SK-N-SH treated with all-trans-retinoic acid at 6 μM for 48 hours (cell line): ENCODE data around the gene MRPL16.
A peak's percentile ranks its signal among the peaks of the same experiment; 100 is the strongest.
"Not testable (repeated sequence)": the region's sequence is repeated elsewhere in the genome, so short reads cannot be mapped to it uniquely, and the experiment has no call there.

Source experiments
- ATAC-seq: fragments of 200-7000 bp; cut with Tn5 transposase; 3 replicates; pipeline ENCODE4 v1.9.1; 2020; ENCODE audit warnings: mild to moderate bottlenecking, moderate library complexity
- ARNTL ChIP-seq: fragments of 450-650 bp; formaldehyde crosslinking; IDR thresholded peaks from 2 replicates; pipeline ENCODE4 v1.5.0; 2020; ENCODE audit warnings: low read depth, mild to moderate bottlenecking, moderate library complexity, borderline replicate concordance
- BACH2 ChIP-seq: fragments of 250-450 bp; sonication (Bioruptor Pico); IDR thresholded peaks from 2 replicates; pipeline ENCODE4 v1.9.0; 2021; ENCODE audit warnings: mild to moderate bottlenecking, borderline replicate concordance
- CSDC2 ChIP-seq: fragments of 250-450 bp; sonication (Bioruptor Pico); IDR thresholded peaks from 2 replicates; pipeline ENCODE4 v1.5.0; 2020; ENCODE audit warnings: mild to moderate bottlenecking, moderate library complexity
- GLIS3 ChIP-seq: fragments of 250-450 bp; sonication (Bioruptor Pico); IDR thresholded peaks from 2 replicates; pipeline ENCODE4 v1.5.0; 2020; ENCODE audit warnings: mild to moderate bottlenecking, moderate library complexity
- OSR1 ChIP-seq: fragments of 250-450 bp; sonication (Bioruptor Pico); IDR thresholded peaks from 2 replicates; pipeline ENCODE4 v1.8.0; 2022; ENCODE audit warnings: moderate library complexity, mild to moderate bottlenecking, inconsistent platforms
- PPARA ChIP-seq: fragments of 250-450 bp; sonication (Bioruptor Pico); IDR thresholded peaks from 2 replicates; pipeline ENCODE4 v1.5.0; 2020; ENCODE audit warnings: mild to moderate bottlenecking, borderline replicate concordance
- RARB ChIP-seq: fragments of 250-450 bp; sonication (Bioruptor Pico); IDR thresholded peaks from 2 replicates; pipeline ENCODE4 v1.8.0; 2021; ENCODE audit warnings: mild to moderate bottlenecking, moderate library complexity
- SNAI2 ChIP-seq: fragments of 250-450 bp; sonication (Bioruptor Pico); IDR thresholded peaks from 2 replicates; pipeline ENCODE4 v1.5.0; 2020; ENCODE audit warnings: mild to moderate bottlenecking, moderate library complexity
- TCF4 ChIP-seq: fragments of 250-450 bp; sonication (Bioruptor Pico); IDR thresholded peaks from 2 replicates; pipeline ENCODE4 v1.8.0; 2021; ENCODE audit warnings: mild to moderate bottlenecking, moderate library complexity, borderline replicate concordance
- TOX ChIP-seq: fragments of 250-450 bp; sonication (Bioruptor Pico); IDR thresholded peaks from 2 replicates; pipeline ENCODE4 v1.8.0; 2021; ENCODE audit warnings: mild to moderate bottlenecking, moderate library complexity, borderline replicate concordance
- ZC3H10 ChIP-seq: fragments of 250-450 bp; sonication (Bioruptor Pico); IDR thresholded peaks from 2 replicates; pipeline ENCODE4 v1.5.1; 2021; ENCODE audit warnings: mild to moderate bottlenecking, moderate library complexity
- ZFP3 ChIP-seq: fragments of 250-450 bp; sonication (Bioruptor Pico); IDR thresholded peaks from 2 replicates; pipeline ENCODE4 v1.5.0; 2020; ENCODE audit warnings: mild to moderate bottlenecking, moderate library complexity
- ZFP30 ChIP-seq: fragments of 450-650 bp; formaldehyde crosslinking; IDR thresholded peaks from 2 replicates; pipeline ENCODE4 v1.5.0; 2022; ENCODE audit warnings: mild to moderate bottlenecking, moderate library complexity
- ZNF70 ChIP-seq: fragments of 450-650 bp; formaldehyde crosslinking; IDR thresholded peaks from 2 replicates; pipeline ENCODE4 v1.5.0; 2020; ENCODE audit warnings: mild to moderate bottlenecking, moderate library complexity
- ZNF8 ChIP-seq: fragments of 450-650 bp; formaldehyde crosslinking; IDR thresholded peaks from 2 replicates; pipeline ENCODE4 v1.5.0; 2020; ENCODE audit warnings: mild to moderate bottlenecking, moderate library complexity
- TF ChIP-seq, protein P1 (sequence below): fragments of 250-450 bp; sonication (Bioruptor Pico); IDR thresholded peaks from 2 replicates; pipeline ENCODE4 v1.5.0; 2020; ENCODE audit warnings: mild to moderate bottlenecking, moderate library complexity
- TF ChIP-seq, protein P2 (sequence below): fragments of 250-450 bp; sonication (Bioruptor Pico); IDR thresholded peaks from 2 replicates; pipeline ENCODE4 v1.8.0; 2020; ENCODE audit warnings: mild to moderate bottlenecking, moderate library complexity, borderline replicate concordance
- TF ChIP-seq, protein P3 (sequence below): fragments of 250-450 bp; sonication (Bioruptor Pico); IDR thresholded peaks from 2 replicates; pipeline ENCODE4 v1.5.1; 2021; ENCODE audit warnings: mild to moderate bottlenecking, moderate library complexity
- TF ChIP-seq, protein P4 (sequence below): fragments of 250-450 bp; sonication (Bioruptor Pico); IDR thresholded peaks from 2 replicates; pipeline ENCODE4 v1.8.0; 2021; ENCODE audit warnings: low read depth, mild to moderate bottlenecking, moderate library complexity, borderline replicate concordance
- TF ChIP-seq, protein P5 (sequence below): fragments of 250-450 bp; sonication (Bioruptor Pico); IDR thresholded peaks from 2 replicates; pipeline ENCODE4 v1.5.1; 2020; ENCODE audit warnings: low read depth, mild to moderate bottlenecking, moderate library complexity

Gene MRPL16

DNA sequence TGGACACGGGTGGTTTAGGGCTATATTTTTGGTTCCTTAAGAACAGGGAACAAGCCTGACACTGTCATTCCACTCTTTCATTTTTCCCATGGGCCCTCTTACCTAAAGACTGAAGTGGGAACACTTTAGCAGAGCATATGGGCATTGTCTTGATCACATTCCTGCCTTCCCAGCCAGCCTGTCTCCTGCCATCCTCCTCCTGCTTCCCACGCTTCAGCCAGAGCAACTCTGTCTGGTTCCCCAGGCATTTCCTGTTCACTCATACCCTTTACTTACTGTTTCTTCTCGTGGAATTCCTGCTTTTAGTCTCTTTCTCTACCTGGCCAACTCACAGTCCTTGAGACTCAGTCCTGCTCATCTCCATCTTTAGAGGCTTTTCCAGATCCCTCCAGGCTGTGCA, 22.8 kb downstream of the MRPL16 start:
- TF ChIP-seq OSR1 (CRISPR knock-in tag) = no peak
- no peak for TF ChIP-seq BACH2 (CRISPR knock-in tag)
- ATAC-seq = peak; percentile 88

DNA sequence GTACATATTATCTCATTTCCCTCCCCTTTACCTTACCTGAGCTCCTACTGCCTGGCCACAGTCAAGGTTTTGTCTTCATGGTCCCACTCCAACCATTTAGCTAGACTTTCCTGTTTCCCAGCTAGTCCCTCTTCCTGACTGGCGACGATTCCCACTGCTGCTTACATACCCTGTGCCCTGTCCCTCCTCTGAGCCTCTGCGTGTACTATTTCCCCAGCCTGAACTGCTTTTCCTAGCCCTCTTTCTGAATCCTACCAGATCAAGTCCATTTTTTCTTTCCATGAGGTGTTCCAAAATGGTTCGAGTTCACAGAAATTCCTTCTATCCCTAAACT, 23.4 kb downstream of the MRPL16 start:
- peak; percentile 66 for ATAC-seq
- TF ChIP-seq ZNF70 (CRISPR knock-in tag) = no peak
- no peak for TF ChIP-seq RARB (CRISPR knock-in tag)
- TF ChIP-seq, protein P1, sequence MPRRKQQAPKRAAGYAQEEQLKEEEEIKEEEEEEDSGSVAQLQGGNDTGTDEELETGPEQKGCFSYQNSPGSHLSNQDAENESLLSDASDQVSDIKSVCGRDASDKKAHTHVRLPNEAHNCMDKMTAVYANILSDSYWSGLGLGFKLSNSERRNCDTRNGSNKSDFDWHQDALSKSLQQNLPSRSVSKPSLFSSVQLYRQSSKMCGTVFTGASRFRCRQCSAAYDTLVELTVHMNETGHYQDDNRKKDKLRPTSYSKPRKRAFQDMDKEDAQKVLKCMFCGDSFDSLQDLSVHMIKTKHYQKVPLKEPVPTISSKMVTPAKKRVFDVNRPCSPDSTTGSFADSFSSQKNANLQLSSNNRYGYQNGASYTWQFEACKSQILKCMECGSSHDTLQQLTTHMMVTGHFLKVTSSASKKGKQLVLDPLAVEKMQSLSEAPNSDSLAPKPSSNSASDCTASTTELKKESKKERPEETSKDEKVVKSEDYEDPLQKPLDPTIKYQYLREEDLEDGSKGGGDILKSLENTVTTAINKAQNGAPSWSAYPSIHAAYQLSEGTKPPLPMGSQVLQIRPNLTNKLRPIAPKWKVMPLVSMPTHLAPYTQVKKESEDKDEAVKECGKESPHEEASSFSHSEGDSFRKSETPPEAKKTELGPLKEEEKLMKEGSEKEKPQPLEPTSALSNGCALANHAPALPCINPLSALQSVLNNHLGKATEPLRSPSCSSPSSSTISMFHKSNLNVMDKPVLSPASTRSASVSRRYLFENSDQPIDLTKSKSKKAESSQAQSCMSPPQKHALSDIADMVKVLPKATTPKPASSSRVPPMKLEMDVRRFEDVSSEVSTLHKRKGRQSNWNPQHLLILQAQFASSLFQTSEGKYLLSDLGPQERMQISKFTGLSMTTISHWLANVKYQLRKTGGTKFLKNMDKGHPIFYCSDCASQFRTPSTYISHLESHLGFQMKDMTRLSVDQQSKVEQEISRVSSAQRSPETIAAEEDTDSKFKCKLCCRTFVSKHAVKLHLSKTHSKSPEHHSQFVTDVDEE = no peak
- TF ChIP-seq ZC3H10 = no peak
- no peak for TF ChIP-seq TOX (CRISPR knock-in tag)
- TF ChIP-seq, all 23 proteins: peak for 0

DNA sequence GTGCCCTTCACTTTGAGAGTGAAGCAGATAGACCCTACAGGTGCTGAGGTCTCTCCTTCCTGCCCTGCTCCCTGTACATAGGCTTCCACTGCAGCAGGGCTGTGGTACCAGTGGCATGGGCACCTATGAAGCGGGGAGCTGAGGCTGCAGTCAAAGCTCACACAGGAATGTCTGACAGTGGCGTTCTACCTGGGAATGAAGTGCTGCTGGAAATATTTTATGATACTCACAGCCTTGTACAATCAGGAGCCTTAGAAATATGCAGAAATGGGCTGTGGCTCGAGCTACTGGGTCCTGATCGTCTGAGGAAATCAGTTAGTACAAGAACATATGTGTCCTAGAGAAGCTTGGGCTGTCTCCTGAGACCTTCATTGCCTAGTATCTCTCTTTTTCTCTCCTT, 24.8 kb downstream of the MRPL16 start:
- ATAC-seq = no peak
- no peak for TF ChIP-seq GLIS3 (CRISPR knock-in tag)
- no peak for TF ChIP-seq ZC3H10
- TF ChIP-seq TCF4 (CRISPR knock-in tag) = no peak
- TF ChIP-seq CSDC2 (CRISPR knock-in tag) = no peak
- TF ChIP-seq, protein P2, sequence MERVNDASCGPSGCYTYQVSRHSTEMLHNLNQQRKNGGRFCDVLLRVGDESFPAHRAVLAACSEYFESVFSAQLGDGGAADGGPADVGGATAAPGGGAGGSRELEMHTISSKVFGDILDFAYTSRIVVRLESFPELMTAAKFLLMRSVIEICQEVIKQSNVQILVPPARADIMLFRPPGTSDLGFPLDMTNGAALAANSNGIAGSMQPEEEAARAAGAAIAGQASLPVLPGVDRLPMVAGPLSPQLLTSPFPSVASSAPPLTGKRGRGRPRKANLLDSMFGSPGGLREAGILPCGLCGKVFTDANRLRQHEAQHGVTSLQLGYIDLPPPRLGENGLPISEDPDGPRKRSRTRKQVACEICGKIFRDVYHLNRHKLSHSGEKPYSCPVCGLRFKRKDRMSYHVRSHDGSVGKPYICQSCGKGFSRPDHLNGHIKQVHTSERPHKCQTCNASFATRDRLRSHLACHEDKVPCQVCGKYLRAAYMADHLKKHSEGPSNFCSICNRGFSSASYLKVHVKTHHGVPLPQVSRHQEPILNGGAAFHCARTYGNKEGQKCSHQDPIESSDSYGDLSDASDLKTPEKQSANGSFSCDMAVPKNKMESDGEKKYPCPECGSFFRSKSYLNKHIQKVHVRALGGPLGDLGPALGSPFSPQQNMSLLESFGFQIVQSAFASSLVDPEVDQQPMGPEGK = no peak
- no peak for TF ChIP-seq TOX (CRISPR knock-in tag)
- no peak for TF ChIP-seq PPARA
- no peak for TF ChIP-seq OSR1 (CRISPR knock-in tag)

DNA sequence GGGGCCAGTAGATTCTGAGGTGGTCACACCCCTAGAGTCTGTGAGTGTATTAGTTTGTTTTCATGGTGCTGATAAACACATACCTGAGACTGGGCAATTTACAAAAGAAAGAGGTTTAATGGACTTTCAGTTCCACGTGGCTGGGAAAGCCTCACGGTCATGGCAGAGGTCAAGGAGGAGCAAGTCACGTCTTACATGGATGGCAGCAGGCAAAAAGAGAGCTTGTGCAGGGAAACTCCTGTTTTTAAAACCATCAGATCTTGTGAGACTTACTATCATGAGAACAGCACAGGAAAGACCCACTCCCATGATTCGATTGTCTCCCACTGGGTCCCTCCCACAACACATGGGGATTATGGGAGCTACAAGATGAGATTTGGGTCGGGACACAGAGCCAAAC, 26.1 kb downstream of the MRPL16 start:
- not testable (repeated sequence) for ATAC-seq

DNA sequence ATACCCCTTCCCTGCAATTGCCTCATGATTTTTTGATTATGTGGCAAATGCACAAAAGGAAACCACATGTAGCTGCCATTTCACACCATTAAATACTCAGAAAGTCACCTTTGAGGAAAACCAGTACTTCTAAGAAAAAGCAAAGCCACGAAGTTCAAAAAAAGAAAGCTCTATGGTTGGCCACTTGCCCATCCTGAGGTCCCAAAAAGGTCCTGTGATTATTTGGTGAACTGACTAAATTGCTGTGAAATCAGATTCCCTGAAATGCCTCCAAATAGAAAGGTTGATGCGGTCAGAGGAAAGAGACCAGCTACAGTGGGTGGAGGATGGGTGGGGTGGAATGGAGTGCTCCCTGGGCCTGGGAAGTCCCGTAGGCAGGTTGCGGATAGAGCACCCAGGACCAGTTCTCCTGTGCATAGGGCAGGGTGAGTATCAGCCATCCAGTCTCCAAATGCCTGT, 26.9 kb downstream of the MRPL16 start:
- no peak for ATAC-seq
- TF ChIP-seq ZFP30 (no peak), BACH2 (CRISPR knock-in tag) (no peak), PPARA (no peak), GLIS3 (CRISPR knock-in tag) (no peak), OSR1 (CRISPR knock-in tag) (no peak), TOX (CRISPR knock-in tag) (no peak), ZNF8 (CRISPR knock-in tag) (no peak), CSDC2 (CRISPR knock-in tag) (no peak), ZC3H10 (no peak), ZFP3 (CRISPR knock-in tag) (no peak), TCF4 (CRISPR knock-in tag) (no peak), ZNF70 (CRISPR knock-in tag) (no peak), ARNTL (CRISPR knock-in tag) (no peak), SNAI2 (CRISPR knock-in tag) (no peak)
- TF ChIP-seq, protein P2 = no peak
- TF ChIP-seq, protein P3, sequence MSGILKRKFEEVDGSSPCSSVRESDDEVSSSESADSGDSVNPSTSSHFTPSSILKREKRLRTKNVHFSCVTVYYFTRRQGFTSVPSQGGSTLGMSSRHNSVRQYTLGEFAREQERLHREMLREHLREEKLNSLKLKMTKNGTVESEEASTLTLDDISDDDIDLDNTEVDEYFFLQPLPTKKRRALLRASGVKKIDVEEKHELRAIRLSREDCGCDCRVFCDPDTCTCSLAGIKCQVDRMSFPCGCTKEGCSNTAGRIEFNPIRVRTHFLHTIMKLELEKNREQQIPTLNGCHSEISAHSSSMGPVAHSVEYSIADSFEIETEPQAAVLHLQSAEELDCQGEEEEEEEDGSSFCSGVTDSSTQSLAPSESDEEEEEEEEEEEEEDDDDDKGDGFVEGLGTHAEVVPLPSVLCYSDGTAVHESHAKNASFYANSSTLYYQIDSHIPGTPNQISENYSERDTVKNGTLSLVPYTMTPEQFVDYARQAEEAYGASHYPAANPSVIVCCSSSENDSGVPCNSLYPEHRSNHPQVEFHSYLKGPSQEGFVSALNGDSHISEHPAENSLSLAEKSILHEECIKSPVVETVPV (CRISPR knock-in tag) = no peak
- TF ChIP-seq, protein P1 = no peak
- TF ChIP-seq, protein P4, sequence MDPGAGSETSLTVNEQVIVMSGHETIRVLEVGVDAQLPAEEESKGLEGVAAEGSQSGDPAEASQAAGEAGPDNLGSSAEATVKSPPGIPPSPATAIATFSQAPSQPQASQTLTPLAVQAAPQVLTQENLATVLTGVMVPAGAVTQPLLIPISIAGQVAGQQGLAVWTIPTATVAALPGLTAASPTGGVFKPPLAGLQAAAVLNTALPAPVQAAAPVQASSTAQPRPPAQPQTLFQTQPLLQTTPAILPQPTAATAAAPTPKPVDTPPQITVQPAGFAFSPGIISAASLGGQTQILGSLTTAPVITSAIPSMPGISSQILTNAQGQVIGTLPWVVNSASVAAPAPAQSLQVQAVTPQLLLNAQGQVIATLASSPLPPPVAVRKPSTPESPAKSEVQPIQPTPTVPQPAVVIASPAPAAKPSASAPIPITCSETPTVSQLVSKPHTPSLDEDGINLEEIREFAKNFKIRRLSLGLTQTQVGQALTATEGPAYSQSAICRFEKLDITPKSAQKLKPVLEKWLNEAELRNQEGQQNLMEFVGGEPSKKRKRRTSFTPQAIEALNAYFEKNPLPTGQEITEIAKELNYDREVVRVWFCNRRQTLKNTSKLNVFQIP = no peak
- TF ChIP-seq, protein P5, sequence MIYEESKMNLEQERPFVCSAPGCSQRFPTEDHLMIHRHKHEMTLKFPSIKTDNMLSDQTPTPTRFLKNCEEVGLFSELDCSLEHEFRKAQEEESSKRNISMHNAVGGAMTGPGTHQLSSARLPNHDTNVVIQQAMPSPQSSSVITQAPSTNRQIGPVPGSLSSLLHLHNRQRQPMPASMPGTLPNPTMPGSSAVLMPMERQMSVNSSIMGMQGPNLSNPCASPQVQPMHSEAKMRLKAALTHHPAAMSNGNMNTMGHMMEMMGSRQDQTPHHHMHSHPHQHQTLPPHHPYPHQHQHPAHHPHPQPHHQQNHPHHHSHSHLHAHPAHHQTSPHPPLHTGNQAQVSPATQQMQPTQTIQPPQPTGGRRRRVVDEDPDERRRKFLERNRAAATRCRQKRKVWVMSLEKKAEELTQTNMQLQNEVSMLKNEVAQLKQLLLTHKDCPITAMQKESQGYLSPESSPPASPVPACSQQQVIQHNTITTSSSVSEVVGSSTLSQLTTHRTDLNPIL (CRISPR knock-in tag) = no peak
